ENCODE results near the gene KRT7. TPM values are rescaled to one million over a fixed set of nuclear protein-coding genes. Genes with fewer than 3 reads are reported as not detected.
"Not testable (repeated sequence)": the region's sequence is repeated elsewhere in the genome, so short reads cannot be mapped to it uniquely, and the experiment has no call there.

The KRT7 gene
- total RNA-seq, 4 donors from 2014 or later: 0.47 to 78.7 (median 4.3) TPM

- TF ChIP-seq POLR2A (IDR thresholded peaks at IDR 0.05) (no peak), POLR2AphosphoS5 (IDR thresholded peaks at IDR 0.05) (no peak)
- Histone ChIP-seq H3K36me3 (no peaks in the 10 kb centered on the region), H3K27ac (no peak overlapping the region), H3K4me1 (peaks cover 0 to 11% (median under 1%) of the 10 kb centered on the region in 3 donors), H3K4me3 (no peak overlapping the region), H3K9me3 (no peaks in the 10 kb centered on the region), H3K27me3 (peaks cover 19% of the 10 kb centered on the region)
- no peak for ATAC-seq
- WGBS, 2 donors (ENCODE audit: low coverage in 1 of 2): 75% methylated on average over 3 of the region's 4 CpGs; no CpG with 5 or more reads in 1 of the 2 donors
Observed at GRCh38 chr12:52238207-52238840, 5.3 kb downstream of the KRT7 start.

- Histone ChIP-seq H3K27ac (no peak overlapping the region), H3K9me3 (no peaks in the 10 kb centered on the region), H3K4me1 (peaks cover 0 to 14% (median 8%) of the 10 kb centered on the region in 3 donors), H3K27me3 (peaks cover 11% of the 10 kb centered on the region), H3K36me3 (no peaks in the 10 kb centered on the region), H3K4me3 (no peak overlapping the region)
- WGBS, 2 donors (ENCODE audit: low coverage in 1 of 2): 81 to 84% methylated on average over 5 to 6 of the region's 7 CpGs
- ATAC-seq: no peak
- no peak for TF ChIP-seq POLR2A (IDR thresholded peaks at IDR 0.05)
- no peak for TF ChIP-seq EP300 (IDR thresholded peaks at IDR 0.05)
- no peak for TF ChIP-seq CTCF (IDR thresholded peaks at IDR 0.05)
Observed at GRCh38 chr12:52238916-52239646, 6.0 kb downstream of the KRT7 start.

GRCh38 chr12:52239767-52240166, 6.7 kb downstream of the KRT7 start:
- no peak overlapping the region for H3K27ac ChIP-seq
- ATAC-seq: no peak
- peaks cover 4% of the 10 kb centered on the region for H3K27me3 ChIP-seq
- TF ChIP-seq POLR2AphosphoS5 (IDR thresholded peaks at IDR 0.05) (no peak), POLR2A (IDR thresholded peaks at IDR 0.05) (no peak), EP300 (IDR thresholded peaks at IDR 0.05) (no peak), CTCF (IDR thresholded peaks at IDR 0.05) (no peak)
- 75 to 100% methylated on average over 1 of the region's 2 CpGs for WGBS, 2 donors (ENCODE audit: low coverage in 1 of 2)
- H3K36me3 ChIP-seq: no peaks in the 10 kb centered on the region
- H3K4me3 ChIP-seq: no peak overlapping the region
- H3K9me3 ChIP-seq: no peaks in the 10 kb centered on the region
- H3K4me1 ChIP-seq: peaks cover 0 to 21% (median 11%) of the 10 kb centered on the region in 3 donors

- not testable (repeated sequence) for H3K9me3 ChIP-seq, H3K4me3 ChIP-seq, ATAC-seq, H3K27me3 ChIP-seq, H3K36me3 ChIP-seq, H3K27ac ChIP-seq
- H3K4me1 ChIP-seq: peaks cover 0 to 22% (median 11%) of the 10 kb centered on the region in 3 donors
- WGBS, 2 donors (ENCODE audit: low coverage in 1 of 2): 94 to 95% methylated on average over 2 to 6 of the region's 6 CpGs
Observed at GRCh38 chr12:52240247-52240646, 7.2 kb downstream of the KRT7 start.

- no peak overlapping the region for H3K27ac ChIP-seq
- no peaks in the 10 kb centered on the region for H3K9me3 ChIP-seq
- no peak overlapping the region for H3K4me3 ChIP-seq
- ATAC-seq: no peak
- 55 to 71% methylated on average over 2 to 4 of the region's 11 CpGs for WGBS, 2 donors (ENCODE audit: low coverage in 1 of 2)
- H3K36me3 ChIP-seq: no peaks in the 10 kb centered on the region
- peaks cover 0 to 22% (median 11%) of the 10 kb centered on the region in 3 donors for H3K4me1 ChIP-seq
- no peaks in the 10 kb centered on the region for H3K27me3 ChIP-seq
- TF ChIP-seq POLR2A (IDR thresholded peaks at IDR 0.05) (no peak), CTCF (IDR thresholded peaks at IDR 0.05) (no peak), EP300 (IDR thresholded peaks at IDR 0.05) (no peak), POLR2AphosphoS5 (IDR thresholded peaks at IDR 0.05) (no peak)
Observed at GRCh38 chr12:52241205-52241842, 8.3 kb downstream of the KRT7 start.

All from gastroesophageal sphincter (tissue), 4 donors.